Activated CD4-positive, alpha-beta T cell treated with anti-CD3 and anti-CD28 coated beads for 48 hours (primary cell): Measurements from ENCODE around the gene ACSM2B.
"Not testable (repeated sequence)": the region's sequence is repeated elsewhere in the genome, so short reads cannot be mapped to it uniquely, and the experiment has no call there.

ENCODE experiments used
- DNase-seq: peaks from one replicate; pipeline ENCODE4 v3.0.0-alpha.2; 2020

Gene ACSM2B

DNA sequence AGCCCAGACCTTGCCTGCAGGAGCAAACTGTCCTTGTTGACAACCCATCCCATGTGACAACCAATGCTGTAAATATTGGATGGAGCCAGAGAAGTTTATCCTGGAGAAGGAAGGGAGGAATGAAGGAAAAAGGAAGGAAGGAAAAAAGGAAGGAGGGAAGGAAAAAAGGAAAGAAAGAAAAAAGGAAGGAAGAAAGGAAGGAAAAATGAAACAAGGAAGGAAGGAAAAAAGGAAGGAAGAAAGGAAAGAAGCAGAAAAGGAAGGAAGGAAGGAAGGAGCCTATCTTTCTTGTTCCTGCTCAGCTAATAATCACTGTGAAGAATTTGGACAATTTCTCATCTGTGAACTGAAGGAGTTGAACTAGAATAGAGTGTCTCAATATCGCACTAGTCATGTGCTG lies 56.1 kb downstream of the ACSM2B start:
- no peak for DNase-seq

DNA sequence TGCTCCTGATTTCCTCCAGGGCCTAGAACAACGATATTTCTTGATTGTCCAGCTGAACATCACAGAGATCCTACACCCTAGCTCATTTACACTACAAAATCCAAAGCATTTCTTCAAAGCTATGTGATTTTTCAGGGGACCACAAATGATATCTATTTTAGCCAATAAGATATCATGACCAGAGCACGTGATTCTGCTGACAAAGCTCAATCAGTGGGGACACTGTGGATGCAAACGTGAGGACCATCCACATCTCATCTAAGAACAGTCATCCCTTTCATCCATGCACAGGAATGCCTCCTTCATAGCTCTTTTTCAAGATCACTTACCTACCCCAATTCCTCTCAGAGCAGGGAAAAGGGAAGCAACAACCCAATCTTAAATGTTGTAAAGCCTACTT lies 56.9 kb downstream of the ACSM2B start:
- no peak for DNase-seq

DNA sequence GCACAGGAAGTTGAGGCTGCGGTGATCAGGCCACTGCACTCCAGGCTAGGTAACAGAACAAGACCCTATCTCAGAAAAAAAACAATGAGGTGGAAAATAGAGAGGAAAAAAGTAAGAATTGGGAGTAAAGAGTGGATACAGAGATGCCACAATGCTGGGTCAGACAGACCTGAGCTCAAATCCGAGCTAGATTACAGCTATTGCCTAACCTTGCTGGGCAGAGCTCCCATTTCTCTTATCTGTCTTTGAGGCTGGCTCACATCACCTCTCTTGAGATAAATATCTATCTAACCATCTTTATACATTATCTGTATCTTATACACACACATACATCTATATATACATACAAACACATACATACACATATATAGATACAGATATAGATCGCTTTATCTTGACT lies 59.0 kb downstream of the ACSM2B start:
- DNase-seq, result no peak

DNA sequence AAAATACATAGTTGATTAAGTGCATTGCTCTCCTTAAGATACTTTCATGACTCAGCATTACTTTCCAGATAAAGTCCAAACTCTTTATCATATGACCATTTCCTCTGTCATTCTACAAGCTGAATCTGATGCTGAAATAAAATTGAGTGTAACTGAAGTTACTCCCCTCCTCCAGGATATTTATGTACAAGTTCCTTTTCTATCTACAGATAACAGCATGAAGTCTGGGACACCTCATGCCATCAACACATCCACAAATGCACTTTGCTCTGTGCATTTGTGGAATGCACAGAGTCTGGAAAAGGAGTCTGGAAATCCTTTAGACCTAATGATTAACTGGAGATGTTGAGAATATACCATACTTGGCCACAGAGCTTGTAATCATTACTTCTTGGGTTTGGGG lies 60.5 kb downstream of the ACSM2B start:
- no peak for DNase-seq

DNA sequence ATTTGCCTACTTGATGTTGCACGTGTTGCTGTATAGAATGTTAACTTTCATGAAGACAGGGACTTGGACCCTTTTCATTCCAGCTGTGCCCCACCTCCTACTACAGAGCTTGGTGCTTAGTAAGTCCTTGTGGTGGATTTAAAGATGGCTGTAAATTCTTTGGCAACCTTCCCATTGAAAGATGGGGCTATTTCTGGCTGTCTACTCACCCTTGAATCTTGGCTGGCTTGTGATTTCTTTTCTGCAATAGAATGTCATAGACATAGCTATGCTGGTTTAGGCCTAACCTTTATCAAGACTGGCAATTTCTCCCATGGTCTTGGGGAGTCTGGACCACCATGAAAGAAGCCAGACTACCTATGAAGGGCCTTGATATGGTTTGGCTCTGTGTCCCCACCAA lies 65.8 kb downstream of the ACSM2B start:
- no peak for DNase-seq

DNA sequence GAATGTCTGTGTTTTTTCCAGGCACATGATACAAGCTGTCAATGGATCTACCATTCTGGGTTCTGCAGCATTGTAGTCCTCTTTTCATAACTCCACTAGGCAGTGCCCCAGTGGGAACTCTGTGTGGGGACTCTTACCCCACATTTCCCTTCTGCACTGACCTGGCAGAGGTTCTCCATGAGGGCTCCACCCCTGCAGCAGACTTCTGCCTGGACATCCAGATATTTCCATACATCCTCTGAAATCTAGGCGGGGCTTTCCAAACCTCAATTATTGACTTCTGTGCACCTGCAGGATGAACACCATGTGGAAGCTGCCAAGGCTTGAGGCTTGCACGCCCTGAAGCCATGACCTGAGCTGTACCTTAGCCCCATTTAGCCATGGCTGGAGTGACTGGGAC lies 68.9 kb downstream of the ACSM2B start:
- DNase-seq, result no peak

DNA sequence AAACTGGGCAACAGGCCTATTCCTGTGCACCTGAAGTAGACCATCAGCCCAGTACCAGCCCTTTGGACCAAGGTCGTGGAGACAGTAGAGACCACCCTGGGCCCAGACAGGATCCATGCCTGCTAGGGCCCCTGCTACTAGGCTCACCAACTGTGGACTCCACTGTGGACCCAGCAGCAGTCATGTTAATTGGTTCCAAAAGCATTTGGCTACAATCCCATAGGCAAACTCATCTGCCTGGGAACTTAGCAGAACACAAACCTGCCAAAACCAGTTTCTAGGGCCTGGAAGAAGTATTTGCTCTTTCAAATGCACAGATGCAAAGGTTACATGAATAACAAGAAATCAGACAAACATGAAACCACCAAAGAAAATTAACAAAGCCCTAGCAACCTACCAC lies 71.7 kb downstream of the ACSM2B start:
- DNase-seq, result no peak

DNA sequence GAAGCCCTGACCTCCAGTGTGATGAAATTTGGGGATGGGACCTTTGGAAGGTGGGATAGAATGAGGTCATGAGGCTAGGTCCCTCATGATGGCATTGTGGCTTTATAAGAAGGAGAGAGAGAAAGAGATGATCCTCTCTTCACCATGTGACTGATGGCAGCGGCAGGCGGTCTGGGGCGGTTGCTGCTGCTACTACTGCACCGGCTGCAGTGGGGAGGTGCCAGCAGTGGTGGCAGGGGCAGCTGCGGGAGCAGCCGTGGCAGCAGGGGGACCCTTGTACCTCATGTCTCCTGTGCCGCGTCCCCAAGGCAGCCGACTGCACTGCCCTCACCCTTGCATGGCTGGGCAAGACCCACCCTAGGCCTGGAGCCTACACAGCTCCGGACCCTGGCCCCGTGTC lies 84.7 kb downstream of the ACSM2B start:
- not testable (repeated sequence) for DNase-seq

DNA sequence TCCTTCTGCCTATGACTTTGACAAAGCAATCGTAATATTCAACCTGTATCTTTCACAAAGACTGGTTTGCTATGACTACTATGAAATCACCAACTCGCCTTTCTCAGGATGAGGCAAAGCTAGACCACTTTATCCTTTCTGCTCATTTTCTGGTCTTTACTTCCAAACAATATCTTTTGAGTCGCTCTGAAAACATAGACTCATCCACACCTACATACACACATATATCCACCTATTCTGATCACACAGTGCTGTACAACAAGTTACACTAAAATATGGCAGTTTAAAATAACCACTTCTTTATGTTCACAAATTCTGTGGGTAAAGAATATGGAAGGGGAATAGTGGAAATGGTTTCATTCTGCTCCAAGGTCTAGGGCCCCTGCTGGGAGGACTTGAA lies 85.2 kb downstream of the ACSM2B start:
- DNase-seq, result not testable (repeated sequence)
